HL-60 (cell line): ENCODE results near the gene GTF2A1.

Experiments used
- GABPA ChIP-seq: IDR thresholded peaks from 2 replicates; pipeline ENCODE4 v1.6.1; 2012; ENCODE audit warnings: low read depth
- POLR2AphosphoS5 ChIP-seq: IDR thresholded peaks from 2 replicates; pipeline ENCODE4 v1.6.1; 2012; ENCODE audit warnings: low read depth
- TF ChIP-seq, protein P1 (sequence below): IDR thresholded peaks from one replicate; pipeline ENCODE4 v1.5.1; 2011; ENCODE audit warnings: low read length, control low read depth, inconsistent platforms; ENCODE audit not compliant: insufficient read depth
- TF ChIP-seq, protein P2 (sequence below): IDR thresholded peaks from 2 replicates; pipeline ENCODE4 v1.6.1; 2012; ENCODE audit warnings: low read depth; ENCODE audit not compliant: insufficient replicate concordance

DNA sequence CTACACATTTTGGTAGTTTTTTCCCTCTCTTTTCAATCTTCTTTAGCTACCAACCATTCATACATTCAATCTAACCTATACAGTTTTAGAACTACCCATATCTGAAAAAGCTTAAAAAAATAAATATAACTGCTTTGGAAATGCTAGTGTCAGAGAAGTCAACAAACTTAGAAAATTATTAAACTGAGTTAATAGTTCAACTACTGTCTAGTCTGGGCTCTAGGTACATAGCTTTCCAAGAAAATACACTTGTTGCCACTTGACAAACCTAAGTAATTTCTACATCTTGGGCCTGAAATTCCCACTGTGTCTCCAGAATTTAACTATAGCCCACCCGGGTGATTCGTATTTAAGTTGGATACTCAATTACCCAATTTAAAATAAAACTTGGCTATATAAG, 22.1 kb downstream of the GTF2A1 start:
- TF ChIP-seq, protein P1, sequence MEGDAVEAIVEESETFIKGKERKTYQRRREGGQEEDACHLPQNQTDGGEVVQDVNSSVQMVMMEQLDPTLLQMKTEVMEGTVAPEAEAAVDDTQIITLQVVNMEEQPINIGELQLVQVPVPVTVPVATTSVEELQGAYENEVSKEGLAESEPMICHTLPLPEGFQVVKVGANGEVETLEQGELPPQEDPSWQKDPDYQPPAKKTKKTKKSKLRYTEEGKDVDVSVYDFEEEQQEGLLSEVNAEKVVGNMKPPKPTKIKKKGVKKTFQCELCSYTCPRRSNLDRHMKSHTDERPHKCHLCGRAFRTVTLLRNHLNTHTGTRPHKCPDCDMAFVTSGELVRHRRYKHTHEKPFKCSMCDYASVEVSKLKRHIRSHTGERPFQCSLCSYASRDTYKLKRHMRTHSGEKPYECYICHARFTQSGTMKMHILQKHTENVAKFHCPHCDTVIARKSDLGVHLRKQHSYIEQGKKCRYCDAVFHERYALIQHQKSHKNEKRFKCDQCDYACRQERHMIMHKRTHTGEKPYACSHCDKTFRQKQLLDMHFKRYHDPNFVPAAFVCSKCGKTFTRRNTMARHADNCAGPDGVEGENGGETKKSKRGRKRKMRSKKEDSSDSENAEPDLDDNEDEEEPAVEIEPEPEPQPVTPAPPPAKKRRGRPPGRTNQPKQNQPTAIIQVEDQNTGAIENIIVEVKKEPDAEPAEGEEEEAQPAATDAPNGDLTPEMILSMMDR = no peak
- TF ChIP-seq, protein P2, sequence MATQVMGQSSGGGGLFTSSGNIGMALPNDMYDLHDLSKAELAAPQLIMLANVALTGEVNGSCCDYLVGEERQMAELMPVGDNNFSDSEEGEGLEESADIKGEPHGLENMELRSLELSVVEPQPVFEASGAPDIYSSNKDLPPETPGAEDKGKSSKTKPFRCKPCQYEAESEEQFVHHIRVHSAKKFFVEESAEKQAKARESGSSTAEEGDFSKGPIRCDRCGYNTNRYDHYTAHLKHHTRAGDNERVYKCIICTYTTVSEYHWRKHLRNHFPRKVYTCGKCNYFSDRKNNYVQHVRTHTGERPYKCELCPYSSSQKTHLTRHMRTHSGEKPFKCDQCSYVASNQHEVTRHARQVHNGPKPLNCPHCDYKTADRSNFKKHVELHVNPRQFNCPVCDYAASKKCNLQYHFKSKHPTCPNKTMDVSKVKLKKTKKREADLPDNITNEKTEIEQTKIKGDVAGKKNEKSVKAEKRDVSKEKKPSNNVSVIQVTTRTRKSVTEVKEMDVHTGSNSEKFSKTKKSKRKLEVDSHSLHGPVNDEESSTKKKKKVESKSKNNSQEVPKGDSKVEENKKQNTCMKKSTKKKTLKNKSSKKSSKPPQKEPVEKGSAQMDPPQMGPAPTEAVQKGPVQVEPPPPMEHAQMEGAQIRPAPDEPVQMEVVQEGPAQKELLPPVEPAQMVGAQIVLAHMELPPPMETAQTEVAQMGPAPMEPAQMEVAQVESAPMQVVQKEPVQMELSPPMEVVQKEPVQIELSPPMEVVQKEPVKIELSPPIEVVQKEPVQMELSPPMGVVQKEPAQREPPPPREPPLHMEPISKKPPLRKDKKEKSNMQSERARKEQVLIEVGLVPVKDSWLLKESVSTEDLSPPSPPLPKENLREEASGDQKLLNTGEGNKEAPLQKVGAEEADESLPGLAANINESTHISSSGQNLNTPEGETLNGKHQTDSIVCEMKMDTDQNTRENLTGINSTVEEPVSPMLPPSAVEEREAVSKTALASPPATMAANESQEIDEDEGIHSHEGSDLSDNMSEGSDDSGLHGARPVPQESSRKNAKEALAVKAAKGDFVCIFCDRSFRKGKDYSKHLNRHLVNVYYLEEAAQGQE = no peak
- TF ChIP-seq POLR2AphosphoS5 (no peak), GABPA (no peak)
